BLaER1 treated with 17β-estradiol and CSF1 and Interleukin-3, amounts not matched to agents 10 nM and 100 nM (cell line): ENCODE data around the gene SLC39A10.
A peak's percentile ranks its signal among the peaks of the same experiment; 100 is the strongest.

Experiments used
- H3K27ac ChIP-seq, 11 experiments: shearing (Covaris generic); formaldehyde crosslinking; 2 replicates each; pipeline ENCODE4 v1.8.1; 2022
- H3K27me3 ChIP-seq, 11 experiments: shearing (Covaris generic); formaldehyde crosslinking; 2 replicates each; pipeline ENCODE4 v1.8.1; 2022
- H3K36me3 ChIP-seq, 11 experiments: shearing (Covaris generic); formaldehyde crosslinking; 2 replicates each; pipeline ENCODE4 v1.8.1; 2022
- H3K4me1 ChIP-seq, 10 experiments: shearing (Covaris generic); formaldehyde crosslinking; 2 replicates each; pipeline ENCODE4 v1.8.1; 2022
- H3K4me2 ChIP-seq, 11 experiments: shearing (Covaris generic); formaldehyde crosslinking; 2 replicates each; pipeline ENCODE4 v1.8.1; 2022
- H3K4me3 ChIP-seq, 10 experiments: shearing (Covaris generic); formaldehyde crosslinking; 2 replicates each; pipeline ENCODE4 v1.8.1; 2022
- H3K9ac ChIP-seq, 11 experiments: shearing (Covaris generic); formaldehyde crosslinking; 2 replicates each; pipeline ENCODE4 v1.8.1; 2022
- H3K9me3 ChIP-seq, 11 experiments: shearing (Covaris generic); formaldehyde crosslinking; replicated peaks in 1 of 11; 2 replicates each; pipeline ENCODE4 v1.8.1; 2022
- H4K20me1 ChIP-seq, 11 experiments: shearing (Covaris generic); formaldehyde crosslinking; 2 replicates each; pipeline ENCODE4 v1.8.1; 2022
- Cebpa-rat ChIP-seq, 11 experiments: shearing (Covaris generic); IDR thresholded peaks; 2 replicates each; pipeline ENCODE4 v1.8.1; 2022

The SLC39A10 gene

GRCh38 chr2:195648787-195649186 lies 8.2 kb upstream of the SLC39A10 start:
- peaks cover 30 to 99% (median 79%) of the 10 kb centered on the region in 10 experiments for H3K4me1 ChIP-seq
- no peaks in the 10 kb centered on the region; a peak in 1 of 22 replicates for H3K36me3 ChIP-seq
- H3K4me3 ChIP-seq: no peak overlapping the region
- peak overlapping the region in 8 of 11 experiments; percentile 38 to 87 (median 64); a peak in 17 of 22 replicates for H3K4me2 ChIP-seq
- H3K27ac ChIP-seq: peak overlapping the region; percentile 84 to 100 (median 94)
- no peaks in the 10 kb centered on the region for H3K27me3 ChIP-seq
- H3K9me3 ChIP-seq: peaks cover 0 to 31% (median 8%) of the 10 kb centered on the region in 11 experiments; a peak in 11 of 22 replicates
- no peak for TF ChIP-seq Cebpa-rat (IDR thresholded peaks at IDR 0.05)
- peak overlapping the region in 7 of 11 experiments; percentile 2 to 84 (median 77); a peak in 9 of 22 replicates for H3K9ac ChIP-seq
- H4K20me1 ChIP-seq: no peaks in the 10 kb centered on the region

DNA sequence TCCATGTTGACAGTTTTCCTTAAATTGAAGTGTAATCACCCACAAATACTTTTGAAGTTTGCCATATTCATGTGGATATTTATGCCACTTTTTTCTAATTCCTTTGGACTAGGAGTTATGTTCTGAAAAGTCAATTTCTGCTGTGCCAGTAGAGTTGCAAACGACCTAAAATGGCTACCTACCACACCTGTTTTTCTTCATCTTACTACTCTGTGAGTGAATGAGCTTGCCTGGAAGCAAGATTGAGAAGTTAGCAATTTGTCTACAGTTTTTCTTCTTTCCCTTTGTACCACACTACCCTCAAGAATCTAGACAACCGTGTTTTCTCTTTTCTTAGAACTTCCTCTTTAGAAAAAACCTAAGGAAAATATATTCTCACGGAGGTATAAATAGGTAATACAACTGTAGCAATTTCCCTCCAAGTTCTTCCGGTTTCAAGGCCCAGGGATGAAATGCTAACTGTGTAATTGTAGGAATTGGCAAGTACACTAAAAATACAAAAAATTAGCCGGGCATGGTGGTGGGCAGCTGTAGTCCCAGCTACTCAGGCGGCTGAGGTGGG lies 7.3 kb upstream of the SLC39A10 start:
- peak overlapping the region; percentile 84 to 100 (median 94) for H3K27ac ChIP-seq
- H3K4me2 ChIP-seq: peak overlapping the region; percentile 38 to 87 (median 56)
- H3K9ac ChIP-seq: peak overlapping the region; percentile 68 to 84 (median 75)
- no peaks in the 10 kb centered on the region for H3K27me3 ChIP-seq
- H4K20me1 ChIP-seq: no peaks in the 10 kb centered on the region
- H3K4me1 ChIP-seq: peaks cover 30 to 99% (median 83%) of the 10 kb centered on the region in 10 experiments
- TF ChIP-seq Cebpa-rat (IDR thresholded peaks at IDR 0.05): no peak
- H3K4me3 ChIP-seq: no peak overlapping the region
- peaks cover 0 to 37% (median 8%) of the 10 kb centered on the region in 11 experiments; a peak in 11 of 22 replicates for H3K9me3 ChIP-seq
- H3K36me3 ChIP-seq: no peaks in the 10 kb centered on the region; a peak in 1 of 22 replicates

DNA sequence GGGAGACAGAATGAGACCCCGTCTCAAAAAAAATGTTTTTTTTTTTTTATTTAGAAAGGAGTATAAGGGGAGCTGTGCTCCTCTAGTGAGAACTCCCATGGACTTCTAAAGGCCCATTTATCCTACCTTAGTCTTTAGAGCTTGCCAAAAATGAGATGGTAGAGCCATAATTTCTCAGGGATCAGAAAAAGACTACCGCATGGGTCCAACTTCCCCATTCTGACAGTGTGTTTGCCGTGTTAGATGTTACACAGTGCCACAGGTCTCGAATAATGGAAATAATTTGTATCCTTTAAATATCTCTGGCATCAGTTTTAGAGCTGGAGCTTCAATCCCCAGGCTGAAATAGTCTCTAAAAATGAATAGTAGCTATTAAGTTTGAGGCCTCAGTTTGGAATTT lies 6.0 kb upstream of the SLC39A10 start:
- Histone ChIP-seq H3K4me2 (peak overlapping the region; percentile 38 to 87 (median 56)), H4K20me1 (no peaks in the 10 kb centered on the region), H3K27me3 (no peaks in the 10 kb centered on the region), H3K9me3 (peaks cover 0 to 50% (median 8%) of the 10 kb centered on the region in 11 experiments; a peak in 12 of 22 replicates), H3K4me3 (peak overlapping the region in 4 of 10 experiments; percentile 6 to 35 (median 16); a peak in 2 of 20 replicates), H3K4me1 (peaks cover 30 to 98% (median 80%) of the 10 kb centered on the region in 10 experiments), H3K9ac (peak overlapping the region; percentile 68 to 84 (median 75)), H3K36me3 (no peaks in the 10 kb centered on the region; a peak in 1 of 22 replicates), H3K27ac (peak overlapping the region; percentile 84 to 100 (median 94))
- TF ChIP-seq Cebpa-rat (IDR thresholded peaks at IDR 0.05): no peak

GRCh38 chr2:195652911-195653310 lies 4.1 kb upstream of the SLC39A10 start:
- Histone ChIP-seq H3K36me3 (no peaks in the 10 kb centered on the region; a peak in 1 of 22 replicates), H3K9me3 (peaks cover 0 to 55% (median 8%) of the 10 kb centered on the region in 11 experiments; a peak in 12 of 22 replicates), H3K27me3 (no peaks in the 10 kb centered on the region), H3K4me3 (no peak overlapping the region), H3K4me2 (peak overlapping the region in 3 of 11 experiments; percentile 32 to 56 (median 39); a peak in 2 of 22 replicates), H3K4me1 (peaks cover 21 to 85% (median 69%) of the 10 kb centered on the region in 10 experiments), H4K20me1 (no peaks in the 10 kb centered on the region), H3K9ac (no peak overlapping the region), H3K27ac (peak overlapping the region in 8 of 11 experiments; percentile 85 to 100 (median 94); a peak in 15 of 22 replicates)
- TF ChIP-seq Cebpa-rat (IDR thresholded peaks at IDR 0.05): no peak

GRCh38 chr2:195656161-195656858 lies 716 bp upstream of the SLC39A10 start:
- no peaks in the 10 kb centered on the region for H3K27me3 ChIP-seq
- H4K20me1 ChIP-seq: peaks cover 0 to 25% (median under 1%) of the 10 kb centered on the region in 11 experiments; a peak in 10 of 22 replicates
- TF ChIP-seq Cebpa-rat (IDR thresholded peaks at IDR 0.05): no peak
- H3K9me3 ChIP-seq: peaks cover 0 to 50% (median 4%) of the 10 kb centered on the region in 11 experiments; a peak in 11 of 22 replicates
- H3K4me2 ChIP-seq: peak overlapping the region; percentile 19 to 69 (median 55); a peak in 21 of 22 replicates
- peaks cover 0 to 16% (median 0%) of the 10 kb centered on the region in 11 experiments; a peak in 6 of 22 replicates for H3K36me3 ChIP-seq
- H3K9ac ChIP-seq: peak overlapping the region; percentile 99 to 100 (median 100); a peak in 20 of 22 replicates
- peak overlapping the region in 9 of 10 experiments; percentile 87 to 98 (median 96); a peak in 15 of 20 replicates for H3K4me3 ChIP-seq
- peaks cover 21 to 69% (median 44%) of the 10 kb centered on the region in 10 experiments for H3K4me1 ChIP-seq
- peak overlapping the region; percentile 99 to 100 (median 100) for H3K27ac ChIP-seq

GRCh38 chr2:195657634-195658540 lies 861 bp downstream of the SLC39A10 start:
- Histone ChIP-seq H3K27me3 (no peaks in the 10 kb centered on the region), H3K4me2 (peak overlapping the region; percentile 74 to 98 (median 84)), H3K9me3 (peaks cover 0 to 34% (median 3%) of the 10 kb centered on the region in 11 experiments; a peak in 10 of 22 replicates), H3K4me1 (peaks cover 22 to 71% (median 43%) of the 10 kb centered on the region in 10 experiments), H3K9ac (peak overlapping the region; percentile 99 to 100 (median 100)), H3K27ac (peak overlapping the region; percentile 99 to 100 (median 100)), H4K20me1 (peaks cover 0 to 40% (median 10%) of the 10 kb centered on the region in 11 experiments; a peak in 16 of 22 replicates), H3K36me3 (peaks cover 0 to 16% (median 0%) of the 10 kb centered on the region in 11 experiments; a peak in 6 of 22 replicates), H3K4me3 (peak overlapping the region; percentile 87 to 98 (median 95))
- no peak for TF ChIP-seq Cebpa-rat (IDR thresholded peaks at IDR 0.05)

- peak overlapping the region; percentile 87 to 98 (median 95) for H3K4me3 ChIP-seq
- TF ChIP-seq Cebpa-rat (IDR thresholded peaks at IDR 0.05): no peak
- H3K9ac ChIP-seq: peak overlapping the region; percentile 99 to 100 (median 100)
- H4K20me1 ChIP-seq: peaks cover 0 to 45% (median 13%) of the 10 kb centered on the region in 11 experiments; a peak in 16 of 22 replicates
- H3K4me2 ChIP-seq: peak overlapping the region; percentile 74 to 98 (median 84)
- no peaks in the 10 kb centered on the region for H3K27me3 ChIP-seq
- H3K4me1 ChIP-seq: peaks cover 22 to 69% (median 40%) of the 10 kb centered on the region in 10 experiments
- peaks cover 0 to 28% (median 1%) of the 10 kb centered on the region in 11 experiments; a peak in 10 of 22 replicates for H3K9me3 ChIP-seq
- H3K36me3 ChIP-seq: peaks cover 0 to 16% (median 0%) of the 10 kb centered on the region in 11 experiments; a peak in 6 of 22 replicates
- H3K27ac ChIP-seq: peak overlapping the region; percentile 99 to 100 (median 100)
Measured at GRCh38 chr2:195658541-195658890, 1.5 kb downstream of the SLC39A10 start.

DNA sequence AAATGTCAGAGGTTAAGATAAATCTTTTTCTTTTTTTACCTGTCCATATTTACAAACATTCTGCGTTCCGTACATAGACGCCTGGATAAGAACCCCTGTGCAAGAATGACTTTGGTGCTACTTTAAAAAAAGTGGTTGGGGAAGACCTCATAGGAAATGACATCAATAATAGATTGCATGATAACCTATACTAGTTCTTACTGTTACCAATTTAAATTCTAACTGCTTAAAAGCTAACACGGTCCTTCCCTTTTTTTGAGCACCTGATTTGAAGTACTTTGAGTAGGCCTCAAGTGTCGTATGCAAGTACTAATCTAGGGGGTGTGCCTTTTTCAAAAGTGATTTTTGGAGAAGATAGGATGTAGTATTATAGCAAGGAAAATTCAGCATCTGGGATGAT lies 2.1 kb downstream of the SLC39A10 start:
- H3K4me2 ChIP-seq: peak overlapping the region; percentile 74 to 98 (median 84)
- H3K27me3 ChIP-seq: no peaks in the 10 kb centered on the region
- H3K4me1 ChIP-seq: peaks cover 22 to 64% (median 35%) of the 10 kb centered on the region in 10 experiments
- H3K9me3 ChIP-seq: peaks cover 0 to 22% (median 0%) of the 10 kb centered on the region in 11 experiments; a peak in 6 of 22 replicates
- H3K9ac ChIP-seq: peak overlapping the region; percentile 99 to 100 (median 100)
- H4K20me1 ChIP-seq: peaks cover 0 to 49% (median 13%) of the 10 kb centered on the region in 11 experiments; a peak in 16 of 22 replicates
- peaks cover 0 to 16% (median 0%) of the 10 kb centered on the region in 11 experiments; a peak in 5 of 22 replicates for H3K36me3 ChIP-seq
- peak overlapping the region; percentile 87 to 98 (median 95) for H3K4me3 ChIP-seq
- H3K27ac ChIP-seq: peak overlapping the region; percentile 34 to 100 (median 100); a peak in 21 of 22 replicates
- TF ChIP-seq Cebpa-rat (IDR thresholded peaks at IDR 0.05): no peak
